Astrocyte (in vitro differentiated cells and primary cell): ENCODE measurements around the gene NSRP1. TPM values are rescaled to one million over a fixed set of nuclear protein-coding genes. Genes with fewer than 3 reads are reported as not detected.

Experiments used
- DNase-seq: peaks from one replicate; pipeline ENCODE4 v3.0.0-alpha.2; 2010; ENCODE audit warnings: low read depth
- FAIRE-seq: peaks from 2 replicates; lab custom pipeline; 2011; peaks lifted over from hg19 to GRCh38; lab: Jason Lieb, UNC
- H2AFZ ChIP-seq: 2 replicates; pipeline ENCODE4 v1.6.0; 2012; ENCODE audit warnings: low read depth, low read length, inconsistent platforms
- H3K27ac ChIP-seq: 2 replicates; pipeline ENCODE4 v1.5.1; 2011; ENCODE audit warnings: low read depth, low read length, inconsistent platforms
- H3K27me3 ChIP-seq: 2 replicates; pipeline ENCODE4 v1.6.0; 2011; ENCODE audit warnings: low read length, inconsistent platforms; ENCODE audit not compliant: insufficient read depth
- H3K36me3 ChIP-seq: 2 replicates; pipeline ENCODE4 v1.5.1; 2011; ENCODE audit warnings: low read length, inconsistent platforms; ENCODE audit not compliant: insufficient read depth
- H3K4me1 ChIP-seq: 2 replicates; pipeline ENCODE4 v1.5.1; 2011; ENCODE audit warnings: low read length, inconsistent platforms; ENCODE audit not compliant: insufficient read depth
- H3K4me2 ChIP-seq: 2 replicates; pipeline ENCODE4 v1.6.0; 2012; ENCODE audit warnings: low read length, inconsistent platforms
- H3K4me3 ChIP-seq: 2 replicates; pipeline ENCODE4 v1.5.1; 2011; ENCODE audit warnings: low read depth, mild to moderate bottlenecking, low read length, inconsistent platforms; ENCODE audit not compliant: insufficient read depth
- H3K79me2 ChIP-seq: 2 replicates; pipeline ENCODE4 v1.6.0; 2012; ENCODE audit warnings: mild to moderate bottlenecking, low read length, inconsistent platforms; ENCODE audit not compliant: insufficient read depth
- H3K9ac ChIP-seq: 2 replicates; pipeline ENCODE4 v1.6.0; 2012; ENCODE audit warnings: mild to moderate bottlenecking, low read length, inconsistent platforms
- H3K9me3 ChIP-seq: 2 replicates; pipeline ENCODE4 v1.5.1; 2012; ENCODE audit warnings: low read depth, mild to moderate bottlenecking, low read length, inconsistent platforms; ENCODE audit not compliant: insufficient read depth
- H4K20me1 ChIP-seq: 2 replicates; pipeline ENCODE4 v1.6.0; 2012; ENCODE audit warnings: low read length, inconsistent platforms; ENCODE audit not compliant: insufficient read depth
- H3K27ac Mint-ChIP-seq: one replicate; pipeline ENCODE4 v1.8.0; 2021; ENCODE audit warnings: mild to moderate bottlenecking, mixed read lengths; ENCODE audit not compliant: unreplicated experiment
- H3K27me3 Mint-ChIP-seq: one replicate; pipeline ENCODE4 v1.8.0; 2021; ENCODE audit warnings: low read depth, mixed read lengths; ENCODE audit not compliant: unreplicated experiment
- H3K36me3 Mint-ChIP-seq: one replicate; pipeline ENCODE4 v1.8.0; 2021; ENCODE audit warnings: low read depth, mixed read lengths; ENCODE audit not compliant: unreplicated experiment
- H3K4me1 Mint-ChIP-seq: one replicate; pipeline ENCODE4 v1.8.0; 2021; ENCODE audit warnings: low read depth, mixed read lengths; ENCODE audit not compliant: unreplicated experiment
- H3K4me3 Mint-ChIP-seq: one replicate; pipeline ENCODE4 v1.8.0; 2021; ENCODE audit warnings: mild to moderate bottlenecking, moderate library complexity, mixed read lengths; ENCODE audit not compliant: unreplicated experiment
- H3K9me3 Mint-ChIP-seq: one replicate; pipeline ENCODE4 v1.8.0; 2021; ENCODE audit warnings: mild to moderate bottlenecking, mixed read lengths; ENCODE audit not compliant: unreplicated experiment
- CTCF ChIP-seq: IDR thresholded peaks from 2 replicates; pipeline ENCODE4 v1.5.1; 2011; ENCODE audit warnings: low read depth, mild to moderate bottlenecking, inconsistent platforms, low read length, moderate library complexity; ENCODE audit not compliant: insufficient read depth
- EZH2 ChIP-seq: IDR thresholded peaks from 2 replicates; pipeline ENCODE4 v1.6.1; 2012; ENCODE audit warnings: mild to moderate bottlenecking, low read length, inconsistent platforms; ENCODE audit not compliant: insufficient read depth
- total RNA-seq: library from RNA; stranded (reverse); gene quantifications from 2 replicates; pipeline ENCODE4 v1.2.1, GENCODE V29; 2021

The NSRP1 gene
- total RNA-seq, 1 donor from 2014 or later = 17.7 TPM

- Histone ChIP-seq H3K9ac (peak overlapping the region; percentile 13), H3K4me1 (no peaks in the 10 kb centered on the region), H4K20me1 (peaks cover 58% of the 10 kb centered on the region), H2AFZ (no peak overlapping the region), H3K4me3 (no peak overlapping the region), H3K27ac (no peak overlapping the region), H3K27me3 (no peaks in the 10 kb centered on the region), H3K79me2 (peaks cover 91% of the 10 kb centered on the region), H3K9me3 (no peaks in the 10 kb centered on the region), H3K36me3 (peaks cover 16% of the 10 kb centered on the region), H3K4me2 (no peak overlapping the region)
- no peaks in the 10 kb centered on the region for H3K9me3 Mint-ChIP-seq
- TF ChIP-seq CTCF (no peak), EZH2 (no peak)
- H3K4me1 Mint-ChIP-seq = peaks cover 3% of the 10 kb centered on the region
- H3K27me3 Mint-ChIP-seq = no peaks in the 10 kb centered on the region
- FAIRE-seq (no peak), DNase-seq (no peak)
- H3K27ac Mint-ChIP-seq = no peak overlapping the region
- no peak overlapping the region for H3K4me3 Mint-ChIP-seq
- H3K36me3 Mint-ChIP-seq = no peaks in the 10 kb centered on the region
These were observed 7.7 kb downstream of the NSRP1 start for GRCh38 chr17:30124273-30124796.

- H3K36me3 Mint-ChIP-seq = peaks cover 4% of the 10 kb centered on the region
- no peaks in the 10 kb centered on the region for H3K27me3 Mint-ChIP-seq
- H3K27ac Mint-ChIP-seq = no peak overlapping the region
- Histone ChIP-seq H3K36me3 (peaks cover 34% of the 10 kb centered on the region), H3K27ac (no peak overlapping the region), H2AFZ (no peak overlapping the region), H3K9ac (no peak overlapping the region), H3K27me3 (no peaks in the 10 kb centered on the region), H3K4me1 (no peaks in the 10 kb centered on the region), H3K4me3 (no peak overlapping the region), H3K9me3 (no peaks in the 10 kb centered on the region), H3K4me2 (no peak overlapping the region), H4K20me1 (peaks cover 39% of the 10 kb centered on the region), H3K79me2 (peaks cover 90% of the 10 kb centered on the region)
- no peaks in the 10 kb centered on the region for H3K9me3 Mint-ChIP-seq
- FAIRE-seq (no peak), DNase-seq (no peak)
- H3K4me1 Mint-ChIP-seq = no peaks in the 10 kb centered on the region
- H3K4me3 Mint-ChIP-seq = no peak overlapping the region
- TF ChIP-seq EZH2 (no peak), CTCF (no peak)
These were observed 13.5 kb downstream of the NSRP1 start for GRCh38 chr17:30130121-30130520.

DNA sequence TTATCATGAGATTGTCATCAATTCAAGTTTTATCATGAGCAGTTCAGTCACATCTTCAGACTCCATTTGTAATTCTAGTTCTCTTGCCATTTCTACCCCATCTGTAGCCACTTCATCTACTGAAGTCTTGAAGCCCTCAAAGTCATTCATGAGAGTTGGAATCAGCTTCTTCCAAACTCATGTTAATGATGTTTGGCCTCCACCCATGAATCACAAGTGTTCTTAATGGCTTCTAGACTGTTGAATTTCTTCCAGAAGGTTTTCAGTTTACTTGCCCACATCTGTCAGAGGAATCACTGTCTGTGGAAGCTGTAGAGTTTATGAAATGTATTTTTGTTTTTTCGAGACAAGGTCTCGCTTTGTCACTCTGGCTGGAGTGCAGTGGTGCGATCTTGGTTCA, 16.0 kb downstream of the NSRP1 start:
- H3K27me3 Mint-ChIP-seq = no peaks in the 10 kb centered on the region
- peaks cover 4% of the 10 kb centered on the region for H3K36me3 Mint-ChIP-seq
- H3K4me1 Mint-ChIP-seq = no peaks in the 10 kb centered on the region
- Histone ChIP-seq H3K36me3 (peaks cover 27% of the 10 kb centered on the region), H3K79me2 (peaks cover 84% of the 10 kb centered on the region), H4K20me1 (peaks cover 25% of the 10 kb centered on the region), H3K4me1 (no peaks in the 10 kb centered on the region), H3K27me3 (no peaks in the 10 kb centered on the region), H3K9ac (no peak overlapping the region), H3K4me2 (no peak overlapping the region), H3K27ac (no peak overlapping the region), H2AFZ (no peak overlapping the region), H3K9me3 (no peaks in the 10 kb centered on the region), H3K4me3 (no peak overlapping the region)
- TF ChIP-seq CTCF (no peak), EZH2 (no peak)
- no peak overlapping the region for H3K27ac Mint-ChIP-seq
- H3K4me3 Mint-ChIP-seq = no peak overlapping the region
- DNase-seq (no peak), FAIRE-seq (no peak)
- H3K9me3 Mint-ChIP-seq = no peaks in the 10 kb centered on the region
